Stimulated activated CD8-positive, alpha-beta memory T cell treated with anti-CD3 and anti-CD28 coated beads, Interleukin-7, amount 100 ng/mL, for 24 hours (primary cell): Measurements from ENCODE around the gene RBMS3.

Source experiments
- DNase-seq: peaks from one replicate; pipeline ENCODE4 v3.0.0-alpha.2; 2020; ENCODE audit warnings: low read depth

Gene RBMS3

GRCh38 chr3:29892976-29893554 is 612.2 kb downstream of the RBMS3 start:
- no peak for DNase-seq

- DNase-seq: no peak
These were observed 616.0 kb downstream of the RBMS3 start for GRCh38 chr3:29896856-29897255.

GRCh38 chr3:29898171-29898965 is 617.5 kb downstream of the RBMS3 start:
- DNase-seq: no peak

GRCh38 chr3:29899021-29899420 is 618.1 kb downstream of the RBMS3 start:
- DNase-seq: no peak

GRCh38 chr3:29901097-29901496 is 620.2 kb downstream of the RBMS3 start:
- DNase-seq: no peak

- no peak for DNase-seq
These were observed 622.7 kb downstream of the RBMS3 start for GRCh38 chr3:29903600-29903999.

- DNase-seq: no peak
These were observed 626.0 kb downstream of the RBMS3 start for GRCh38 chr3:29906906-29907305.

- DNase-seq: no peak
These were observed 631.9 kb downstream of the RBMS3 start for GRCh38 chr3:29912600-29913288.

GRCh38 chr3:29914861-29915524 is 634.1 kb downstream of the RBMS3 start:
- no peak for DNase-seq

- no peak for DNase-seq
These were observed 638.7 kb downstream of the RBMS3 start for GRCh38 chr3:29919571-29919970.

GRCh38 chr3:29922992-29923746 is 642.3 kb downstream of the RBMS3 start:
- no peak for DNase-seq

- no peak for DNase-seq
These were observed 644.1 kb downstream of the RBMS3 start for GRCh38 chr3:29924783-29925561.

- DNase-seq: no peak
These were observed 645.5 kb downstream of the RBMS3 start for GRCh38 chr3:29926378-29926777.

GRCh38 chr3:29932696-29933325 is 651.9 kb downstream of the RBMS3 start:
- no peak for DNase-seq

GRCh38 chr3:29933802-29934490 is 653.1 kb downstream of the RBMS3 start:
- no peak for DNase-seq

- DNase-seq: no peak
These were observed 653.9 kb downstream of the RBMS3 start for GRCh38 chr3:29934751-29935150.

GRCh38 chr3:29936054-29936453 is 655.2 kb downstream of the RBMS3 start:
- DNase-seq: no peak

- no peak for DNase-seq
These were observed 655.9 kb downstream of the RBMS3 start for GRCh38 chr3:29936766-29937165.

GRCh38 chr3:29937185-29937584 is 656.3 kb downstream of the RBMS3 start:
- DNase-seq: no peak

GRCh38 chr3:29940759-29941323 is 660.0 kb downstream of the RBMS3 start:
- DNase-seq: no peak
